GM21423 (cell line): ENCODE data around the gene S100B.

Experiments
- ATAC-seq: cut with Tn5 transposase; IDR thresholded peaks from one replicate; pipeline ENCODE4 v1.9.1; 2021; ENCODE audit warnings: mild to moderate bottlenecking, moderate library complexity; ENCODE audit not compliant: unreplicated experiment

S100B gene

GRCh38 chr21:46628868-46629267, 24.0 kb upstream of the S100B start:
- no peak for ATAC-seq

GRCh38 chr21:46627726-46628125, 22.8 kb upstream of the S100B start:
- no peak for ATAC-seq

- ATAC-seq, result no peak
Measured at GRCh38 chr21:46626975-46627501, 22.2 kb upstream of the S100B start.

- no peak for ATAC-seq
Measured at GRCh38 chr21:46626536-46626935, 21.7 kb upstream of the S100B start.

GRCh38 chr21:46625759-46626158, 20.9 kb upstream of the S100B start:
- ATAC-seq, result no peak

GRCh38 chr21:46624050-46624449, 19.2 kb upstream of the S100B start:
- ATAC-seq, result no peak

- ATAC-seq, result no peak
Measured at GRCh38 chr21:46622226-46622625, 17.3 kb upstream of the S100B start.

- ATAC-seq, result no peak
Measured at GRCh38 chr21:46621457-46622182, 16.7 kb upstream of the S100B start.

- no peak for ATAC-seq
Measured at GRCh38 chr21:46620846-46621245, 16.0 kb upstream of the S100B start.

- ATAC-seq, result no peak
Measured at GRCh38 chr21:46619846-46620245, 15.0 kb upstream of the S100B start.

GRCh38 chr21:46618738-46619379, 14.0 kb upstream of the S100B start:
- ATAC-seq, result no peak

GRCh38 chr21:46617267-46618051, 12.6 kb upstream of the S100B start:
- no peak for ATAC-seq

GRCh38 chr21:46616656-46617055, 11.8 kb upstream of the S100B start:
- ATAC-seq, result no peak

- ATAC-seq, result no peak
Measured at GRCh38 chr21:46616050-46616449, 11.2 kb upstream of the S100B start.

GRCh38 chr21:46613391-46613790, 8.5 kb upstream of the S100B start:
- ATAC-seq, result no peak

GRCh38 chr21:46610018-46610701, 5.3 kb upstream of the S100B start:
- ATAC-seq, result no peak

GRCh38 chr21:46608672-46609111, 3.8 kb upstream of the S100B start:
- no peak for ATAC-seq

GRCh38 chr21:46607636-46608035, 2.8 kb upstream of the S100B start:
- ATAC-seq, result no peak

GRCh38 chr21:46606427-46606813, 1.5 kb upstream of the S100B start:
- ATAC-seq, result no peak

GRCh38 chr21:46605767-46606426, 1.0 kb upstream of the S100B start:
- ATAC-seq, result no peak
